HepG2 (cell line): Measurements from ENCODE around the gene DAPK1. TPM values are rescaled to one million over a fixed set of nuclear protein-coding genes. Genes with fewer than 3 reads are reported as not detected.

Experiments
- ATAC-seq: fragments of 200-7000 bp; cut with Tn5 transposase; 3 replicates; pipeline ENCODE4 v1.9.1; 2020; ENCODE audit warnings: mild to moderate bottlenecking, moderate library complexity
- BruUV-seq: library from RNA; stranded (reverse); fragments of 400-500 nt; replicated peaks from 2 replicates; lab custom pipeline; 2021; lab: Mats Ljungman, UMichigan
- CTCF ChIA-PET: fragments of 300-600 bp; formaldehyde crosslinking; extraction: SDS; loops from one replicate; lab custom pipeline; 2021; ENCODE audit warnings: low total read pairs, inconsistent platforms, low intra/inter-chr PET ratio; lab: Yijun Ruan, JAX
- POLR2A ChIA-PET: fragments of 350-600 bp; sonication (Branson Sonifier 250); formaldehyde crosslinking; loops from one replicate; lab custom pipeline; 2020; ENCODE audit warnings: antibody characterized with exemption, inconsistent platforms; lab: Yijun Ruan, JAX
- DNase-seq: peaks from one replicate; pipeline ENCODE4 v3.0.0-alpha.2; 2015; ENCODE audit warnings: low spot score
- FAIRE-seq: peaks from 3 replicates; lab custom pipeline; 2011; peaks lifted over from hg19 to GRCh38; lab: Jason Lieb, UNC
- H2AFZ ChIP-seq: one replicate; pipeline ENCODE4 v1.6.1; 2011; ENCODE audit warnings: low read length, inconsistent platforms
- H3K27ac ChIP-seq: fragments of 300-600 bp; 3 replicates; pipeline ENCODE4 v1.8.0; 2011; ENCODE audit warnings: mixed run types, mild to moderate bottlenecking, mixed read lengths, low read length, inconsistent platforms; ENCODE audit not compliant: insufficient read depth; ENCODE audit errors: extremely low read length
- H3K27me3 ChIP-seq, 2 experiments: fragments of 200-600 bp in 1 of 2; 2 replicates in 1 of 2; 3 replicates in 1 of 2; pipeline versions ENCODE4 v1.6.0 to v1.8.0; 2011; ENCODE audit warnings: low read length in 2 of 2, mild to moderate bottlenecking in 2 of 2, moderate library complexity in 2 of 2, inconsistent platforms in 1 of 2; ENCODE audit not compliant: insufficient read depth in 2 of 2, control insufficient read depth in 1 of 2
- H3K36me3 ChIP-seq, 2 experiments: fragments of 200-600 bp in 1 of 2; replicated peaks in 1 of 2; 2 replicates in 1 of 2; 3 replicates in 1 of 2; pipeline versions ENCODE4 v1.5.1 to v1.8.0; 2011; ENCODE audit warnings: low read length in 2 of 2, inconsistent platforms in 1 of 2; ENCODE audit not compliant: insufficient read depth in 2 of 2, control insufficient read depth in 1 of 2
- H3K4me1 ChIP-seq: 2 replicates; pipeline ENCODE4 v1.5.1; 2012; ENCODE audit warnings: low read length, inconsistent platforms; ENCODE audit not compliant: insufficient read depth
- H3K4me2 ChIP-seq: 2 replicates; pipeline ENCODE4 v1.6.0; 2011; ENCODE audit warnings: low read depth, low read length, inconsistent platforms
- H3K4me3 ChIP-seq, 3 experiments: fragments of 200-600 bp in 1 of 3; sonication (generic), shearing (Covaris generic) in 1 of 3; replicated peaks in 1 of 3; 2 replicates each; pipeline ENCODE4 v1.5.1; 2011 to 2016; ENCODE audit warnings: low read length in 3 of 3, inconsistent platforms in 2 of 3, low read depth in 2 of 3, mild to moderate bottlenecking in 2 of 3, control low read depth in 1 of 3, mixed read lengths in 1 of 3; ENCODE audit not compliant: insufficient read depth in 1 of 3
- H3K79me2 ChIP-seq: one replicate; pipeline ENCODE4 v1.6.1; 2011; ENCODE audit warnings: low read length, inconsistent platforms; ENCODE audit not compliant: insufficient read depth
- H3K9ac ChIP-seq: 2 replicates; pipeline ENCODE4 v1.6.0; 2011; ENCODE audit warnings: mild to moderate bottlenecking, low read depth, low read length, inconsistent platforms; ENCODE audit not compliant: insufficient read depth
- H3K9me3 ChIP-seq: 2 replicates; pipeline ENCODE4 v1.5.1; 2012; ENCODE audit warnings: mild to moderate bottlenecking, low read length
- H4K20me1 ChIP-seq: 2 replicates; pipeline ENCODE4 v1.6.0; 2011; ENCODE audit warnings: inconsistent platforms, mild to moderate bottlenecking, low read length, moderate library complexity; ENCODE audit not compliant: insufficient read depth
- BRCA1 ChIP-seq: sonication (generic); formaldehyde crosslinking; IDR thresholded peaks from 2 replicates; pipeline ENCODE4 v1.4.0; 2020; ENCODE audit warnings: missing genetic modification reagents
- CENPT ChIP-seq: sonication (generic); formaldehyde crosslinking; IDR thresholded peaks from 2 replicates; pipeline ENCODE4 v1.8.0; 2022; ENCODE audit warnings: low read depth, mild to moderate bottlenecking, moderate library complexity, missing genetic modification reagents
- GABPA ChIP-seq, 2 experiments: IDR thresholded peaks; 2 replicates each; pipeline ENCODE4 v1.6.1; 2011 to 2016; ENCODE audit warnings: low read depth in 2 of 2, low read length in 1 of 2, missing biosample characterization in 1 of 2, missing genetic modification characterization in 1 of 2
- ISX ChIP-seq: sonication (generic); formaldehyde crosslinking; conservative IDR thresholded peaks from 2 replicates; pipeline ENCODE4 v1.5.0; 2020; ENCODE audit warnings: missing genetic modification reagents
- RXRA ChIP-seq: sonication (generic); formaldehyde crosslinking; IDR thresholded peaks from 2 replicates; pipeline ENCODE4 v1.5.1; 2020; ENCODE audit warnings: missing genetic modification reagents
- TGIF2 ChIP-seq: IDR thresholded peaks from 2 replicates; pipeline ENCODE4 v1.6.1; 2016; ENCODE audit warnings: control low read depth, missing compliant biosample characterization
- ZIK1 ChIP-seq: sonication (generic); formaldehyde crosslinking; IDR thresholded peaks from 2 replicates; pipeline ENCODE4 v1.5.0; 2020; ENCODE audit warnings: mild to moderate bottlenecking, low read depth, missing genetic modification reagents, borderline replicate concordance
- ZNF432 ChIP-seq: sonication (generic); formaldehyde crosslinking; IDR thresholded peaks from 2 replicates; pipeline ENCODE4 v1.5.0; 2020; ENCODE audit warnings: missing genetic modification reagents, mild to moderate bottlenecking, borderline replicate concordance
- ZNF7 ChIP-seq: IDR thresholded peaks from 2 replicates; pipeline ENCODE4 v1.6.1; 2016; ENCODE audit warnings: missing biosample characterization, missing genetic modification reagents
- WGBS: methylation state at CpG from one replicate; pipeline ENCODE4 v1.1.6; 2017; ENCODE audit warnings: low lambda C conversion rate; 5-methylcytosine and 5-hydroxymethylcytosine counted together
- in situ Hi-C: cut with HindIII; loops from 2 replicates; pipeline ENCODE4 v1.10.0; 2017; ENCODE audit warnings: low pct_unique_long_range_greater_than_20kb; ENCODE audit not compliant: extremely low pct_ligation_motif_present
- intact Hi-C: fragments of 100-400 bp; cut with micrococcal nuclease; formaldehyde crosslinking; loops from one replicate; pipeline ENCODE4 v1.10.0; 2022; ENCODE audit not compliant: unreplicated experiment
- polyA plus RNA-seq, 8 experiments: library from polyadenylated mRNA; depleted of rRNA in 3 of 8; stranded (reverse) in 7 of 8; unstranded in 1 of 8; fragments of >200 nt; fragmentation: Illumina TruSeq in 4 of 8; extraction: Trizol in 4 of 8; gene quantifications; 2 replicates each; pipeline versions ENCODE4 v1.2.1 to v1.2.3, GENCODE V29; 2011 to 2016; ENCODE audit warnings: low read depth in 4 of 8, missing spikeins in 1 of 8, mixed read lengths in 1 of 8; ENCODE audit not compliant: insufficient read depth in 1 of 8
- total RNA-seq, 5 experiments: library from RNA; depleted of rRNA; stranded (reverse); fragments of >200 nt; fragmentation: Illumina TruSeq; extraction: Trizol; gene quantifications; 2 replicates each; pipeline ENCODE4 v1.2.3, GENCODE V29; 2016; ENCODE audit warnings: low read depth in 1 of 5
- TF ChIP-seq, protein P1 (sequence below): IDR thresholded peaks from 2 replicates; pipeline ENCODE4 v1.6.1; 2012; ENCODE audit warnings: inconsistent platforms
- TF ChIP-seq, protein P2 (sequence below): sonication (generic); formaldehyde crosslinking; IDR thresholded peaks from 2 replicates; pipeline ENCODE4 v1.8.0; 2022; ENCODE audit warnings: mild to moderate bottlenecking, missing genetic modification reagents, moderate library complexity
- TF ChIP-seq, protein P3 (sequence below): sonication (generic); formaldehyde crosslinking; IDR thresholded peaks from 2 replicates; pipeline ENCODE4 v1.5.0; 2020; ENCODE audit warnings: mild to moderate bottlenecking, missing genetic modification reagents
- TF ChIP-seq, protein P4 (sequence below): sonication (generic); formaldehyde crosslinking; conservative IDR thresholded peaks from 2 replicates; pipeline ENCODE4 v1.4.0; 2020; ENCODE audit warnings: missing genetic modification reagents
- TF ChIP-seq, protein P5 (sequence below): sonication (generic); formaldehyde crosslinking; IDR thresholded peaks from 2 replicates; pipeline ENCODE4 v1.9.0; 2022; ENCODE audit warnings: low read depth, missing genetic modification reagents

The DAPK1 gene
- total and polyA plus RNA-seq, 2 of the 13 experiments (the other 11 are each of a cell fraction or from before 2014, with no cell fraction given): 35.7 to 35.9 TPM

DNA sequence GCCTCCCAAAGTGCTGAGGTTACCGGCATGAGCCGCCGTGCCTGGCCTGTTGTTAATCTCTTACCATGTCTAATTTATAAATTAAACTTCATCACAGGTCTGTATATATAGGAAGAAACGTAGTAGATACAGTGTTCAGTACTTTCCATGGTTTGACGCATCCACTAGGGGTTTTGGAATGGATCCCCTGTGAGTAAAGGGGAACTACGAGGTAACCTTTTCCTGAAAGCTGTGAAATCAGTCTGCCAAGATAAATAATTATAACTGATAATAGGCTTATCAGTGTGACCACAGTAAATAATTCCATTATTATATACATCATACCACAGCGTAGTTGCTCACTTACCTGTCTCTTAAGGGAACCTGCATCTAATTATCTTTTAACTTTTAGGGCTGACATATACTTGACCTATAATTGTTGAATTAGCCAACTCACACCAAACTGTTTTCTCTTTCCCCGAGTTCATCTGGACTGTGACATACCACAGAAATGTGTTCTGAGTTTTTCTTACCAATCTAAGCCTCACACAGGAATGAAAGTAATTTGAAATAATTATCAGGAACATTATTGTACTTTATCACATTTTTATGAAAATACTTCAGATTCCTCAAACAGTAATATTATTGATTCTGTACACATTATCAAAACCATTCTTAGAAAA lies 42.9 kb downstream of the DAPK1 start:
- intact Hi-C loops (no loop called here), in situ Hi-C loops (no loop called here)
- no peak for DNase-seq
- H3K27me3 ChIP-seq: no peaks in the 10 kb centered on the region
- H3K4me3 ChIP-seq: no peak overlapping the region
- no peaks in the 10 kb centered on the region for H4K20me1 ChIP-seq
- H3K4me2 ChIP-seq: no peak overlapping the region
- 95% methylated on average over 8 of the region's 8 CpGs for whole genome bisulfite sequencing
- H3K27ac ChIP-seq: no peak overlapping the region
- BruUV-seq: no TSS peak
- ChIA-PET POLR2A (no interaction called here), CTCF (no interaction called here)
- no peaks in the 10 kb centered on the region for H3K9me3 ChIP-seq
- H3K79me2 ChIP-seq: peaks cover 3% of the 10 kb centered on the region
- no peaks in the 10 kb centered on the region for H3K4me1 ChIP-seq
- no peak overlapping the region for H2AFZ ChIP-seq
- ATAC-seq: no peak
- H3K9ac ChIP-seq: no peak overlapping the region
- H3K36me3 ChIP-seq: peaks cover 2 to 23% of the 10 kb centered on the region in 2 experiments; a peak in 4 of 5 replicates
- FAIRE-seq: no peak
- TF ChIP-seq ZIK1 (CRISPR knock-in tag) (no peak), BRCA1 (CRISPR knock-in tag) (no peak), ISX (CRISPR knock-in tag) (no peak), ZNF7 (CRISPR knock-in tag) (no peak), GABPA (IDR thresholded peaks at IDR 0.05; ENCODE audit: low read depth, low read length) (no peak), GABPA (CRISPR knock-in tag; IDR thresholded peaks at IDR 0.05; ENCODE audit: low read depth) (no peak), CENPT (CRISPR knock-in tag) (no peak), TGIF2 (no peak), RXRA (CRISPR knock-in tag) (no peak), ZNF432 (CRISPR knock-in tag) (no peak)
- TF ChIP-seq, protein P1, sequence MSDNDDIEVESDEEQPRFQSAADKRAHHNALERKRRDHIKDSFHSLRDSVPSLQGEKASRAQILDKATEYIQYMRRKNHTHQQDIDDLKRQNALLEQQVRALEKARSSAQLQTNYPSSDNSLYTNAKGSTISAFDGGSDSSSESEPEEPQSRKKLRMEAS: no peak
- TF ChIP-seq, protein P2, sequence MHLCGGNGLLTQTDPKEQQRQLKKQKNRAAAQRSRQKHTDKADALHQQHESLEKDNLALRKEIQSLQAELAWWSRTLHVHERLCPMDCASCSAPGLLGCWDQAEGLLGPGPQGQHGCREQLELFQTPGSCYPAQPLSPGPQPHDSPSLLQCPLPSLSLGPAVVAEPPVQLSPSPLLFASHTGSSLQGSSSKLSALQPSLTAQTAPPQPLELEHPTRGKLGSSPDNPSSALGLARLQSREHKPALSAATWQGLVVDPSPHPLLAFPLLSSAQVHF (CRISPR knock-in tag): no peak
- TF ChIP-seq, protein P3, sequence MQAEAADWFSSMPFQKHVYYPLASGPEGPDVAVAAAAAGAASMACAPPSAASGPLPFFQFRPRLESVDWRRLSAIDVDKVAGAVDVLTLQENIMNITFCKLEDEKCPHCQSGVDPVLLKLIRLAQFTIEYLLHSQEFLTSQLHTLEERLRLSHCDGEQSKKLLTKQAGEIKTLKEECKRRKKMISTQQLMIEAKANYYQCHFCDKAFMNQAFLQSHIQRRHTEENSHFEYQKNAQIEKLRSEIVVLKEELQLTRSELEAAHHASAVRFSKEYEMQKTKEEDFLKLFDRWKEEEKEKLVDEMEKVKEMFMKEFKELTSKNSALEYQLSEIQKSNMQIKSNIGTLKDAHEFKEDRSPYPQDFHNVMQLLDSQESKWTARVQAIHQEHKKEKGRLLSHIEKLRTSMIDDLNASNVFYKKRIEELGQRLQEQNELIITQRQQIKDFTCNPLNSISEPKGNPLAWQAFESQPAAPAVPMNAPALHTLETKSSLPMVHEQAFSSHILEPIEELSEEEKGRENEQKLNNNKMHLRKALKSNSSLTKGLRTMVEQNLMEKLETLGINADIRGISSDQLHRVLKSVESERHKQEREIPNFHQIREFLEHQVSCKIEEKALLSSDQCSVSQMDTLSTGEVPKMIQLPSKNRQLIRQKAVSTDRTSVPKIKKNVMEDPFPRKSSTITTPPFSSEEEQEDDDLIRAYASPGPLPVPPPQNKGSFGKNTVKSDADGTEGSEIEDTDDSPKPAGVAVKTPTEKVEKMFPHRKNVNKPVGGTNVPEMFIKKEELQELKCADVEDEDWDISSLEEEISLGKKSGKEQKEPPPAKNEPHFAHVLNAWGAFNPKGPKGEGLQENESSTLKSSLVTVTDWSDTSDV (CRISPR knock-in tag): no peak
- TF ChIP-seq, protein P4, sequence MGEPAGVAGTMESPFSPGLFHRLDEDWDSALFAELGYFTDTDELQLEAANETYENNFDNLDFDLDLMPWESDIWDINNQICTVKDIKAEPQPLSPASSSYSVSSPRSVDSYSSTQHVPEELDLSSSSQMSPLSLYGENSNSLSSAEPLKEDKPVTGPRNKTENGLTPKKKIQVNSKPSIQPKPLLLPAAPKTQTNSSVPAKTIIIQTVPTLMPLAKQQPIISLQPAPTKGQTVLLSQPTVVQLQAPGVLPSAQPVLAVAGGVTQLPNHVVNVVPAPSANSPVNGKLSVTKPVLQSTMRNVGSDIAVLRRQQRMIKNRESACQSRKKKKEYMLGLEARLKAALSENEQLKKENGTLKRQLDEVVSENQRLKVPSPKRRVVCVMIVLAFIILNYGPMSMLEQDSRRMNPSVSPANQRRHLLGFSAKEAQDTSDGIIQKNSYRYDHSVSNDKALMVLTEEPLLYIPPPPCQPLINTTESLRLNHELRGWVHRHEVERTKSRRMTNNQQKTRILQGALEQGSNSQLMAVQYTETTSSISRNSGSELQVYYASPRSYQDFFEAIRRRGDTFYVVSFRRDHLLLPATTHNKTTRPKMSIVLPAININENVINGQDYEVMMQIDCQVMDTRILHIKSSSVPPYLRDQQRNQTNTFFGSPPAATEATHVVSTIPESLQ: no peak
- TF ChIP-seq, protein P5, sequence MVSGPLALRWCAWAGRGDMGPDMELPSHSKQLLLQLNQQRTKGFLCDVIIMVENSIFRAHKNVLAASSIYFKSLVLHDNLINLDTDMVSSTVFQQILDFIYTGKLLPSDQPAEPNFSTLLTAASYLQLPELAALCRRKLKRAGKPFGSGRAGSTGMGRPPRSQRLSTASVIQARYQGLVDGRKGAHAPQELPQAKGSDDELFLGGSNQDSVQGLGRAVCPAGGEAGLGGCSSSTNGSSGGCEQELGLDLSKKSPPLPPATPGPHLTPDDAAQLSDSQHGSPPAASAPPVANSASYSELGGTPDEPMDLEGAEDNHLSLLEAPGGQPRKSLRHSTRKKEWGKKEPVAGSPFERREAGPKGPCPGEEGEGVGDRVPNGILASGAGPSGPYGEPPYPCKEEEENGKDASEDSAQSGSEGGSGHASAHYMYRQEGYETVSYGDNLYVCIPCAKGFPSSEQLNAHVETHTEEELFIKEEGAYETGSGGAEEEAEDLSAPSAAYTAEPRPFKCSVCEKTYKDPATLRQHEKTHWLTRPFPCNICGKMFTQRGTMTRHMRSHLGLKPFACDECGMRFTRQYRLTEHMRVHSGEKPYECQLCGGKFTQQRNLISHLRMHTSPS (CRISPR knock-in tag): no peak
